K562 (cell line): Measurements from ENCODE around the gene TIMP4. TPM values are rescaled to one million over a fixed set of nuclear protein-coding genes. Genes with fewer than 3 reads are reported as not detected.

ENCODE experiments used
- ATAC-seq: fragments of 200-7000 bp; cut with Tn5 transposase; 3 replicates; pipeline ENCODE4 v1.9.1; 2020; ENCODE audit warnings: moderate library complexity
- BruUV-seq: library from RNA; stranded (reverse); fragments of 400-500 nt; replicated peaks from 2 replicates; lab custom pipeline; 2021; lab: Mats Ljungman, UMichigan
- CTCF ChIA-PET: fragments of 300-600 bp; formaldehyde crosslinking; extraction: SDS; loops from one replicate; lab custom pipeline; 2021; ENCODE audit warnings: low intra/inter-chr PET ratio; lab: Yijun Ruan, JAX
- POLR2A ChIA-PET: fragments of 300-600, 350-650 bp; sonication (Branson Sonifier 250); formaldehyde crosslinking; extraction: SDS; loops from one replicate; lab custom pipeline; 2021; ENCODE audit warnings: antibody characterized with exemption, inconsistent platforms; lab: Yijun Ruan, JAX
- DNase-seq, 4 experiments: peaks; one replicate each; pipeline versions ENCODE4 v3.0.0 to v3.0.0-alpha.2; 2011 to 2018; ENCODE audit warnings: low spot score in 3 of 4, mixed read lengths in 3 of 4; ENCODE audit errors: extremely low read depth in 1 of 4
- FAIRE-seq: peaks from 2 replicates; lab custom pipeline; 2011; peaks lifted over from hg19 to GRCh38; lab: Jason Lieb, UNC
- H2AFZ ChIP-seq: 2 replicates; pipeline ENCODE4 v1.6.0; 2011; ENCODE audit warnings: low read depth, low read length, control low read depth, inconsistent platforms
- H3K27ac ChIP-seq: fragments of 200-600 bp; 3 replicates; pipeline ENCODE4 v1.8.0; 2011; ENCODE audit warnings: low read depth, mild to moderate bottlenecking, control low read depth, inconsistent platforms, low read length, moderate library complexity, mixed read lengths; ENCODE audit errors: extremely low read depth
- H3K27me3 ChIP-seq, 2 experiments: fragments of 300-600 bp in 1 of 2; 2 replicates in 1 of 2; 3 replicates in 1 of 2; pipeline versions ENCODE4 v1.6.0 to v1.8.0; 2011; ENCODE audit warnings: inconsistent platforms in 2 of 2, low read length in 2 of 2, mild to moderate bottlenecking in 1 of 2, mixed read lengths in 1 of 2, moderate library complexity in 1 of 2; ENCODE audit not compliant: control insufficient read depth in 2 of 2, insufficient read depth in 2 of 2
- H3K36me3 ChIP-seq: fragments of 300-600 bp; 3 replicates; pipeline ENCODE4 v1.8.0; 2011; ENCODE audit warnings: mild to moderate bottlenecking, low read length, inconsistent platforms; ENCODE audit not compliant: control insufficient read depth, insufficient read depth
- H3K4me1 ChIP-seq, 2 experiments: fragments of 200-600 bp in 1 of 2; replicated peaks in 1 of 2; 2 replicates in 1 of 2; 3 replicates in 1 of 2; pipeline versions ENCODE4 v1.5.1 to v1.8.0; 2011; ENCODE audit warnings: inconsistent platforms in 2 of 2, low read length in 2 of 2, mild to moderate bottlenecking in 1 of 2, mixed read lengths in 1 of 2, moderate library complexity in 1 of 2; ENCODE audit not compliant: control insufficient read depth in 2 of 2, insufficient read depth in 2 of 2
- H3K4me2 ChIP-seq: 2 replicates; pipeline ENCODE4 v1.6.1; 2011; ENCODE audit warnings: low read length, control low read depth, inconsistent platforms, mixed read lengths; ENCODE audit not compliant: insufficient read depth
- H3K4me3 ChIP-seq: fragments of 200-600 bp; sonication (generic), shearing (Covaris generic); 2 replicates; pipeline ENCODE4 v1.5.1; 2016; ENCODE audit warnings: control low read depth, inconsistent platforms
- H3K79me2 ChIP-seq: fragments of 200-600 bp; 3 replicates; pipeline ENCODE4 v1.8.0; 2011; ENCODE audit warnings: low read length, inconsistent platforms; ENCODE audit not compliant: control insufficient read depth, insufficient read depth
- H3K9ac ChIP-seq, 2 experiments: 2 replicates each; pipeline versions ENCODE4 v1.6.0 to v1.6.1; 2011; ENCODE audit warnings: low read depth in 2 of 2, low read length in 2 of 2, control low read depth in 1 of 2, inconsistent platforms in 1 of 2, mild to moderate bottlenecking in 1 of 2, mixed read lengths in 1 of 2; ENCODE audit not compliant: insufficient read depth in 1 of 2
- H3K9me1 ChIP-seq: one replicate; pipeline ENCODE4 v1.6.0; 2011; ENCODE audit warnings: inconsistent platforms, mild to moderate bottlenecking, low read length, moderate library complexity; ENCODE audit not compliant: control insufficient read depth, insufficient read depth
- H3K9me3 ChIP-seq: replicated peaks from 2 replicates; pipeline ENCODE4 v1.5.1; 2011; ENCODE audit warnings: low read depth, low read length, inconsistent platforms; ENCODE audit not compliant: control insufficient read depth, insufficient read depth
- H4K20me1 ChIP-seq: replicated peaks from 2 replicates; pipeline ENCODE4 v1.6.1; 2011; ENCODE audit warnings: low read length, inconsistent platforms, mixed read lengths; ENCODE audit not compliant: control insufficient read depth, insufficient read depth
- CHD1 ChIP-seq: fragments of 200-600 bp; sonication (generic); IDR thresholded peaks from one replicate; pipeline ENCODE4 v1.6.1; 2012; ENCODE audit warnings: mild to moderate bottlenecking, moderate library complexity, low read length, inconsistent platforms
- KLF10 ChIP-seq: fragments of 250-450 bp; sonication (Bioruptor Pico); IDR thresholded peaks from 2 replicates; pipeline ENCODE4 v1.6.1; 2021; ENCODE audit warnings: matching md5 sums
- SRSF9 ChIP-seq: fragments of 200-400 bp; formaldehyde crosslinking; IDR thresholded peaks from 2 replicates; pipeline ENCODE4 v1.6.1; 2017; ENCODE audit warnings: low read depth, low read length, borderline replicate concordance
- ZC3H8 ChIP-seq: fragments of 450-650 bp; IDR thresholded peaks from 2 replicates; pipeline ENCODE4 v1.6.1; 2017
- ZFP30 ChIP-seq: fragments of 250-450 bp; sonication (Bioruptor Pico); IDR thresholded peaks from 2 replicates; pipeline ENCODE4 v1.8.0; 2022; ENCODE audit warnings: moderate library complexity, mild to moderate bottlenecking, inconsistent platforms, borderline replicate concordance
- ZNF133 ChIP-seq: fragments of 250-450 bp; sonication (Bioruptor Pico); IDR thresholded peaks from 2 replicates; pipeline ENCODE4 v1.4.0; 2020; ENCODE audit warnings: mild to moderate bottlenecking
- ZNF449 ChIP-seq: fragments of 250-450 bp; sonication (Bioruptor Pico); IDR thresholded peaks from 2 replicates; pipeline ENCODE4 v1.8.0; 2022; ENCODE audit warnings: moderate library complexity, mild to moderate bottlenecking, inconsistent platforms
- ZNF717 ChIP-seq: fragments of 250-450 bp; sonication (Bioruptor Pico); IDR thresholded peaks from 2 replicates; pipeline ENCODE4 v1.5.0; 2021
- ZNF780A ChIP-seq: fragments of 250-450 bp; sonication (Bioruptor Pico); IDR thresholded peaks from 2 replicates; pipeline ENCODE4 v1.5.0; 2021; ENCODE audit warnings: mild to moderate bottlenecking
- WGBS: fragments of 100-300 bp; shearing (Covaris generic); methylation state at CpG from one replicate; pipeline ENCODE4 v1.1.6; 2016; ENCODE audit warnings: low coverage, mixed read lengths; ENCODE audit not compliant: insufficient coverage; ENCODE audit errors: missing lambda C conversion rate; 5-methylcytosine and 5-hydroxymethylcytosine counted together
- in situ Hi-C: fragments of 300-500 bp; cut with MboI; formaldehyde crosslinking; loops from 4 replicates; pipeline ENCODE4 v1.15.0; 2018; ENCODE audit warnings: inconsistent platforms, mixed read lengths
- intact Hi-C: fragments of 100-400 bp; cut with micrococcal nuclease; formaldehyde crosslinking; loops from 2 replicates; pipeline ENCODE4 v1.14.2; 2022
- polyA plus RNA-seq, 8 experiments: library from polyadenylated mRNA; depleted of rRNA in 4 of 8; stranded (reverse) in 5 of 8; unstranded in 3 of 8; fragments of >200 nt; fragmentation: Nextera tagmentation in 2 of 8; fragmentation: Illumina TruSeq in 1 of 8; extraction: Ambion mirVana in 2 of 8; extraction: Trizol in 1 of 8; gene quantifications; 2 replicates each; pipeline versions ENCODE4 v1.2.1 to v1.2.3, GENCODE V29; 2011 to 2014; ENCODE audit warnings: inconsistent platforms in 1 of 8, missing spikeins in 1 of 8
- total RNA-seq, 7 experiments: library from RNA; depleted of rRNA in 6 of 7; stranded (reverse); fragments of >200 nt in 6 of 7; fragmentation: Illumina TruSeq in 2 of 7; extraction: Trizol in 2 of 7; gene quantifications; 2 replicates each; pipeline versions ENCODE4 v1.2.1 to v1.2.3, GENCODE V29; 2011 to 2021; ENCODE audit warnings: low replicate concordance in 1 of 7
- TF ChIP-seq, protein P1 (sequence below): IDR thresholded peaks from 2 replicates; pipeline ENCODE4 v1.6.1; 2014; ENCODE audit warnings: antibody characterized with exemption
- TF ChIP-seq, protein P2 (sequence below): fragments of 250-450 bp; sonication (Bioruptor Pico); IDR thresholded peaks from 2 replicates; pipeline ENCODE4 v1.8.0; 2021; ENCODE audit warnings: borderline replicate concordance, mild to moderate bottlenecking, moderate library complexity; ENCODE audit not compliant: poor library complexity, severe bottlenecking
- TF ChIP-seq, protein P3 (sequence below): sonication (generic); formaldehyde crosslinking; IDR thresholded peaks from 2 replicates; pipeline ENCODE4 v1.8.1; 2023; ENCODE audit warnings: mild to moderate bottlenecking, missing genetic modification reagents, moderate library complexity

The TIMP4 gene
- total and polyA plus RNA-seq, 9 of the 15 experiments (the other 6 are each of a cell fraction or from before 2014, with no cell fraction given), result 0.03 to 0.07 TPM; not detected in 7

GRCh38 chr3:12116870-12117269 is 41.8 kb downstream of the TIMP4 start (continued):
- TF ChIP-seq, protein P1, sequence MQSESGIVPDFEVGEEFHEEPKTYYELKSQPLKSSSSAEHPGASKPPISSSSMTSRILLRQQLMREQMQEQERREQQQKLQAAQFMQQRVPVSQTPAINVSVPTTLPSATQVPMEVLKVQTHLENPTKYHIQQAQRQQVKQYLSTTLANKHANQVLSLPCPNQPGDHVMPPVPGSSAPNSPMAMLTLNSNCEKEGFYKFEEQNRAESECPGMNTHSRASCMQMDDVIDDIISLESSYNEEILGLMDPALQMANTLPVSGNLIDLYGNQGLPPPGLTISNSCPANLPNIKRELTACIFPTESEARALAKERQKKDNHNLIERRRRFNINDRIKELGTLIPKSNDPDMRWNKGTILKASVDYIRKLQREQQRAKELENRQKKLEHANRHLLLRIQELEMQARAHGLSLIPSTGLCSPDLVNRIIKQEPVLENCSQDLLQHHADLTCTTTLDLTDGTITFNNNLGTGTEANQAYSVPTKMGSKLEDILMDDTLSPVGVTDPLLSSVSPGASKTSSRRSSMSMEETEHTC, result no peak
- TF ChIP-seq SRSF9, result no peak
- TF ChIP-seq ZNF449 (CRISPR knock-in tag), result no peak
- no peak for TF ChIP-seq ZNF717 (CRISPR knock-in tag)
- TF ChIP-seq KLF10 (CRISPR knock-in tag), result no peak
- TF ChIP-seq, protein P2, sequence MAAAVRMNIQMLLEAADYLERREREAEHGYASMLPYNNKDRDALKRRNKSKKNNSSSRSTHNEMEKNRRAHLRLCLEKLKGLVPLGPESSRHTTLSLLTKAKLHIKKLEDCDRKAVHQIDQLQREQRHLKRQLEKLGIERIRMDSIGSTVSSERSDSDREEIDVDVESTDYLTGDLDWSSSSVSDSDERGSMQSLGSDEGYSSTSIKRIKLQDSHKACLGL (CRISPR knock-in tag), result no peak

DNA sequence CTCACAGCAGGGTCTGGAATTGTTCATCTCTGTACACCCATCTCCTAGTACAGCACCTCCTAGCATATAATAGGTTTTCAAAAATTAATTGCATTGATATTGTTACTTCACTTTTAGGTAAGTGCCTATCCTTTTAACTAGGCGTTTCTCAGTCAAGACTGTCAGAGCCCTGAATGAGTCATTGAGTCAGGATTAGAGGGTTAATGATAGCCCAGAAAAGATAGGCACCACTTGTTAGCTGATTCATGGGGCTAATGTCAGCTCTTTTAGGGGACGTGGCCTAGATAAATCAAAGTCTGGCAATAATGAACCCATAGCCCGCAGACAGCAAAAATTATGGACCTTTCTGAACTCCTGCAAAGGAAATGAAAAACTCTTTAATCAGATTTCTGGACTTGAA is 42.9 kb downstream of the TIMP4 start:
- POLR2A ChIA-PET, result no interaction called here
- in situ Hi-C loops, result no loop called here
- Histone ChIP-seq H3K9me3 (no peaks in the 10 kb centered on the region), H3K4me3 (no peak overlapping the region), H3K9ac (no peak overlapping the region), H3K79me2 (no peaks in the 10 kb centered on the region), H3K27ac (no peak overlapping the region), H3K4me2 (no peak overlapping the region), H3K4me1 (no peaks in the 10 kb centered on the region), H3K27me3 (no peaks in the 10 kb centered on the region), H3K36me3 (no peaks in the 10 kb centered on the region), H4K20me1 (no peaks in the 10 kb centered on the region), H3K9me1 (no peaks in the 10 kb centered on the region), H2AFZ (no peak overlapping the region)
- ATAC-seq (no peak), FAIRE-seq (no peak), DNase-seq (no peak)
- WGBS, result 0% methylated on average over 3 of the region's 3 CpGs
- no TSS peak for BruUV-seq
- CTCF ChIA-PET, result no interaction called here
- intact Hi-C loops, result no loop called here
- TF ChIP-seq CHD1 (no peak), ZFP30 (CRISPR knock-in tag) (no peak), ZNF133 (CRISPR knock-in tag) (no peak), ZNF780A (CRISPR knock-in tag) (no peak), ZC3H8 (no peak)
- TF ChIP-seq, protein P3, sequence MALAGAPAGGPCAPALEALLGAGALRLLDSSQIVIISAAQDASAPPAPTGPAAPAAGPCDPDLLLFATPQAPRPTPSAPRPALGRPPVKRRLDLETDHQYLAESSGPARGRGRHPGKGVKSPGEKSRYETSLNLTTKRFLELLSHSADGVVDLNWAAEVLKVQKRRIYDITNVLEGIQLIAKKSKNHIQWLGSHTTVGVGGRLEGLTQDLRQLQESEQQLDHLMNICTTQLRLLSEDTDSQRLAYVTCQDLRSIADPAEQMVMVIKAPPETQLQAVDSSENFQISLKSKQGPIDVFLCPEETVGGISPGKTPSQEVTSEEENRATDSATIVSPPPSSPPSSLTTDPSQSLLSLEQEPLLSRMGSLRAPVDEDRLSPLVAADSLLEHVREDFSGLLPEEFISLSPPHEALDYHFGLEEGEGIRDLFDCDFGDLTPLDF (CRISPR knock-in tag), result no peak
